Glutamatergic neuron (in vitro differentiated cells): ENCODE data around the gene JADE1. TPM values are rescaled to one million over a fixed set of nuclear protein-coding genes. Genes with fewer than 3 reads are reported as not detected.

Source experiments
- DNase-seq: peaks from one replicate; pipeline ENCODE4 v3.0.0; 2022
- H3K27ac Mint-ChIP-seq: one replicate; pipeline ENCODE4 v1.8.0; 2020; ENCODE audit warnings: mild to moderate bottlenecking, mixed read lengths, inconsistent platforms; ENCODE audit not compliant: unreplicated experiment
- H3K27me3 Mint-ChIP-seq: one replicate; pipeline ENCODE4 v1.8.0; 2020; ENCODE audit warnings: mild to moderate bottlenecking, moderate library complexity, mixed read lengths, inconsistent platforms; ENCODE audit not compliant: unreplicated experiment
- H3K36me3 Mint-ChIP-seq: one replicate; pipeline ENCODE4 v1.8.0; 2020; ENCODE audit warnings: mild to moderate bottlenecking, mixed read lengths, inconsistent platforms; ENCODE audit not compliant: unreplicated experiment
- H3K4me1 Mint-ChIP-seq: one replicate; pipeline ENCODE4 v1.8.0; 2020; ENCODE audit warnings: mild to moderate bottlenecking, low read depth, mixed read lengths, inconsistent platforms; ENCODE audit not compliant: unreplicated experiment
- H3K4me3 Mint-ChIP-seq: one replicate; pipeline ENCODE4 v1.8.0; 2020; ENCODE audit warnings: mild to moderate bottlenecking, mixed read lengths, inconsistent platforms; ENCODE audit not compliant: unreplicated experiment
- H3K9me3 Mint-ChIP-seq: one replicate; pipeline ENCODE4 v1.8.0; 2020; ENCODE audit warnings: mild to moderate bottlenecking, moderate library complexity, mixed read lengths, inconsistent platforms; ENCODE audit not compliant: unreplicated experiment
- CTCF ChIP-seq: fragments of 200-600 bp; sonication (generic); IDR thresholded peaks from one replicate; pipeline ENCODE4 v1.5.0; 2021; ENCODE audit not compliant: partially characterized antibody, unreplicated experiment
- total RNA-seq: library from RNA; stranded (reverse); fragmentation: NEBNext Ultra II Directional; extraction: Animal tissue kit (Norgen Biotek cat#: 25700); gene quantifications from one replicate; pipeline ENCODE4 v1.2.1, GENCODE V29; 2021; ENCODE audit not compliant: unreplicated experiment

Gene JADE1
- total RNA-seq, 1 donor from 2014 or later = 9.1 TPM

GRCh38 chr4:128921954-128922353, 112.5 kb downstream of the JADE1 start:
- H3K27ac Mint-ChIP-seq = no peak overlapping the region
- TF ChIP-seq CTCF = no peak
- DNase-seq = no peak
- peaks cover 1% of the 10 kb centered on the region for H3K9me3 Mint-ChIP-seq
- no peaks in the 10 kb centered on the region for H3K36me3 Mint-ChIP-seq
- H3K27me3 Mint-ChIP-seq = no peaks in the 10 kb centered on the region
- no peaks in the 10 kb centered on the region for H3K4me1 Mint-ChIP-seq
- no peak overlapping the region for H3K4me3 Mint-ChIP-seq
